Central memory CD8-positive, alpha-beta T cell (primary cell): Measurements from ENCODE around the gene RNF43.

Source experiments
- ATAC-seq: fragments of 150-1000 bp; cut with Tn5 transposase; replicated peaks from 2 replicates; pipeline ENCODE4 v1.10.0; 2022; ENCODE audit warnings: mild to moderate bottlenecking, moderate FRiP score, moderate number of reproducible peaks; ENCODE audit not compliant: poor library complexity, severe bottlenecking; ENCODE audit errors: extremely low read depth
- DNase-seq, 2 donors: peaks; one replicate each; pipeline ENCODE4 v3.0.0; 2021; ENCODE audit warnings: low spot score in 2 of 2
- H3K27ac Mint-ChIP-seq: one replicate; pipeline ENCODE4 v1.8.0; 2022; ENCODE audit warnings: low read depth, mild to moderate bottlenecking, moderate library complexity, mixed read lengths
- H3K27me3 Mint-ChIP-seq: one replicate; pipeline ENCODE4 v1.8.0; 2022; ENCODE audit warnings: mixed read lengths
- H3K36me3 Mint-ChIP-seq: one replicate; pipeline ENCODE4 v1.8.0; 2022; ENCODE audit warnings: mild to moderate bottlenecking, moderate library complexity, mixed read lengths; ENCODE audit not compliant: insufficient read depth
- H3K4me1 Mint-ChIP-seq: one replicate; pipeline ENCODE4 v1.8.0; 2022; ENCODE audit warnings: mixed read lengths
- H3K4me3 Mint-ChIP-seq: one replicate; pipeline ENCODE4 v1.8.0; 2022; ENCODE audit warnings: mild to moderate bottlenecking, moderate library complexity, mixed read lengths
- H3K9me3 Mint-ChIP-seq: one replicate; pipeline ENCODE4 v1.8.0; 2022; ENCODE audit warnings: mixed read lengths

RNF43 gene

GRCh38 chr17:58417300-58418092 is at the start of gene RNF43:
Gene RNF43 (minus strand): TSS chr17:58417534. CDS start chr17:58415577, 1,957 bp downstream.
- peaks cover 15% of the 10 kb centered on the region for H3K4me1 Mint-ChIP-seq
- H3K27me3 Mint-ChIP-seq, result no peaks in the 10 kb centered on the region
- peak within 1 kb of the TSS; percentile 3 for H3K27ac Mint-ChIP-seq
- H3K36me3 Mint-ChIP-seq, result peaks cover 4% of the 10 kb centered on the region
- no peak within 1 kb of the TSS for H3K4me3 Mint-ChIP-seq
- DNase-seq (peak; percentile 66 to 84), ATAC-seq (peak; percentile 100)
- no peaks in the 10 kb centered on the region for H3K9me3 Mint-ChIP-seq

GRCh38 chr17:58455491-58455890 is 38.2 kb upstream of the RNF43 start:
- Mint-ChIP-seq H3K4me3 (no peak overlapping the region), H3K27ac (no peak overlapping the region), H3K36me3 (peaks cover 6% of the 10 kb centered on the region), H3K4me1 (no peaks in the 10 kb centered on the region), H3K27me3 (no peaks in the 10 kb centered on the region), H3K9me3 (no peaks in the 10 kb centered on the region)
- no peak for ATAC-seq
- DNase-seq, result no peak

GRCh38 chr17:58452738-58453137 is 35.4 kb upstream of the RNF43 start:
- Mint-ChIP-seq H3K9me3 (no peaks in the 10 kb centered on the region), H3K4me1 (no peaks in the 10 kb centered on the region), H3K27me3 (no peaks in the 10 kb centered on the region), H3K27ac (no peak overlapping the region), H3K4me3 (no peak overlapping the region), H3K36me3 (peaks cover 6% of the 10 kb centered on the region)
- ATAC-seq (no peak), DNase-seq (no peak)

- no peaks in the 10 kb centered on the region for H3K27me3 Mint-ChIP-seq
- peak; percentile 32 to 50 for DNase-seq
- no peak overlapping the region for H3K27ac Mint-ChIP-seq
- peaks cover 9% of the 10 kb centered on the region for H3K4me1 Mint-ChIP-seq
- H3K4me3 Mint-ChIP-seq, result no peak overlapping the region
- peak; percentile 77 for ATAC-seq
- no peaks in the 10 kb centered on the region for H3K9me3 Mint-ChIP-seq
- peaks cover 3% of the 10 kb centered on the region for H3K36me3 Mint-ChIP-seq
Observed at GRCh38 chr17:58447039-58447975, 30.0 kb upstream of the RNF43 start.

DNA sequence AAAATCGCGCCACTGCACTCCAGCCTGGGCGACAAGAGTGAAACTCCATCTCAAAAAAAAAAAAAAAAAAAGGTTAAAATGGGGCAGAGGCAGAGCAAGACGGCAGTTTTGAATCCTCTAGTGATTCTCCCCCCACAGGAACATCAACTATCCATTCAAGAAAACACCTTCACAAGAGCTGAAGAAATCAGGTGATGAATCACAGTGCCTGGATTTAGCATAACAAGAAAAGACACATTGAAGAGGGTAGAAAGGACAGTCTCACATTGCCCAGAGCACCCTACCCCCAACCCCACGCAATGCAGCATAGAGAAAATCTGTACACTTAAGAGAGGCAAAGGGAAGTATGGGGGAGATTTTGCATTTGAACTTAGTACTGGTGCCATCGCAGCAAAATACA is 28.8 kb upstream of the RNF43 start:
- Mint-ChIP-seq H3K27me3 (no peaks in the 10 kb centered on the region), H3K4me3 (no peak overlapping the region), H3K4me1 (peaks cover 9% of the 10 kb centered on the region), H3K9me3 (no peaks in the 10 kb centered on the region), H3K36me3 (peaks cover 2% of the 10 kb centered on the region), H3K27ac (peak overlapping the region; percentile 30)
- no peak for DNase-seq
- no peak for ATAC-seq

GRCh38 chr17:58436805-58437239 is 19.5 kb upstream of the RNF43 start:
- DNase-seq (no peak), ATAC-seq (no peak)
- Mint-ChIP-seq H3K36me3 (peaks cover 2% of the 10 kb centered on the region), H3K4me3 (no peak overlapping the region), H3K9me3 (no peaks in the 10 kb centered on the region), H3K4me1 (peaks cover 6% of the 10 kb centered on the region), H3K27me3 (no peaks in the 10 kb centered on the region), H3K27ac (no peak overlapping the region)

DNA sequence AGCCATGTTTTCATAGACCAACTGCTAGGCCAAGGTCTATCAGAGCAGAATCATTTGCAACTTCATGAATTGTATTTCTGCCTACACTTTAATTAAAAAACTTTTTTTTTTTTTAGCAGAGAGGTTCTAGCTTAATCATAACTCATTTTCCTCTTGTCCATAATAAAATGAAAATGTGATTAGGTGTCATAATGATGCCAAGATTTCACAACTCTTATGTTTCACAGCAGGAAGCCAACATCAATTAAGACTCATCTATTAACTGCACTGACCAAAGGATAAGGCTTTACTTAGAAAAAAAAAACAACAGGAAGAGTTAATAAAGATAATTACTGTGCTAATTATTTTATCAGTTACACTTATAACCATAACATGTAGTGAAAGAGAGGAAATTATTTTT is 18.9 kb upstream of the RNF43 start:
- no peak overlapping the region for H3K27ac Mint-ChIP-seq
- peaks cover 6% of the 10 kb centered on the region for H3K4me1 Mint-ChIP-seq
- peaks cover 2% of the 10 kb centered on the region for H3K36me3 Mint-ChIP-seq
- H3K9me3 Mint-ChIP-seq, result no peaks in the 10 kb centered on the region
- no peak overlapping the region for H3K4me3 Mint-ChIP-seq
- DNase-seq (no peak), ATAC-seq (no peak)
- no peaks in the 10 kb centered on the region for H3K27me3 Mint-ChIP-seq

- Mint-ChIP-seq H3K36me3 (peaks cover 4% of the 10 kb centered on the region), H3K4me1 (peaks cover 6% of the 10 kb centered on the region), H3K4me3 (no peak overlapping the region), H3K27me3 (no peaks in the 10 kb centered on the region), H3K9me3 (no peaks in the 10 kb centered on the region), H3K27ac (no peak overlapping the region)
- DNase-seq (no peak), ATAC-seq (no peak)
Observed at GRCh38 chr17:58432806-58433573, 15.7 kb upstream of the RNF43 start.

DNA sequence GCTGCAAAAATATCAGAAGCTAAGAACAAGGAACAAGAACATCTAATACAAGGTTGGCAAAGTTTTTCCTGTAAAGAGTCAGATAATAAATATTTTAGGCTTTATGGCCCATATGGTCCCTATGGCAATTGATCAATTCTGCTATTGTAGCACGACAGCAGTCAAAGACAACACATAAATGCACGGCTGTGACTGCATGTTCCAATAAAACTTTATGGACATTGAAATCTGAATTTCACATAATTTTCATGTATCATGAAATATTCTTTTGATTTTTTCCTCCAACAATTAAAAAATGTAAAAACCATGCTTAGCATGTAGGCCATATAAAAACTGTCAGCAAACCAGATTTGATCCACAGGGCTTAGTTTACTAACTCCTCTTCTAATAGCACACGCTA is 10.5 kb upstream of the RNF43 start:
- Mint-ChIP-seq H3K27ac (no peak overlapping the region), H3K36me3 (peaks cover 2% of the 10 kb centered on the region), H3K4me3 (peak overlapping the region; percentile 67), H3K9me3 (no peaks in the 10 kb centered on the region), H3K27me3 (no peaks in the 10 kb centered on the region), H3K4me1 (no peaks in the 10 kb centered on the region)
- ATAC-seq, result no peak
- DNase-seq, result no peak

- Mint-ChIP-seq H3K4me1 (peaks cover 15% of the 10 kb centered on the region), H3K36me3 (no peaks in the 10 kb centered on the region), H3K27me3 (no peaks in the 10 kb centered on the region), H3K4me3 (no peak overlapping the region), H3K9me3 (no peaks in the 10 kb centered on the region), H3K27ac (no peak overlapping the region)
- no peak for DNase-seq
- no peak for ATAC-seq
Observed at GRCh38 chr17:58421711-58422110, 4.4 kb upstream of the RNF43 start.

DNA sequence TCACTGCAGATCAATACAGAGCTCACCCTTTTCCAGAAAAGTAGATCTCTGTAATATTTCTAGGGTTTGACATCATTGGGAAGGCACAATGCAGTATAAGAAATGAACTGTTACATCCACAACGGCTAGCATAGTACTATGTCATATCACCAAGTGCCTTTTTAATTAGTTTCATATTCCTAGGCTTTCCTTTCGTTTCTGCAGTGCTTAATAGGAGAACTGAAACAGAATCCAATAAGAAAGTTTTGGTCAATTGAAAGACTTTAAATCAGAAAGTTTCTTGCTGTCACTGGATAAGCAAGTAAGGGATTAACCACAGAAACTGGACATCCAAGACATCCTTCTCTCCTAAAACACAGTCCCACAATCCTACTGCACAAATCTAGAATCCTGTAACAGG is 3.5 kb upstream of the RNF43 start:
- H3K27ac Mint-ChIP-seq, result no peak overlapping the region
- H3K27me3 Mint-ChIP-seq, result no peaks in the 10 kb centered on the region
- no peaks in the 10 kb centered on the region for H3K9me3 Mint-ChIP-seq
- ATAC-seq (no peak), DNase-seq (no peak)
- peaks cover 15% of the 10 kb centered on the region for H3K4me1 Mint-ChIP-seq
- no peaks in the 10 kb centered on the region for H3K36me3 Mint-ChIP-seq
- H3K4me3 Mint-ChIP-seq, result no peak overlapping the region

DNA sequence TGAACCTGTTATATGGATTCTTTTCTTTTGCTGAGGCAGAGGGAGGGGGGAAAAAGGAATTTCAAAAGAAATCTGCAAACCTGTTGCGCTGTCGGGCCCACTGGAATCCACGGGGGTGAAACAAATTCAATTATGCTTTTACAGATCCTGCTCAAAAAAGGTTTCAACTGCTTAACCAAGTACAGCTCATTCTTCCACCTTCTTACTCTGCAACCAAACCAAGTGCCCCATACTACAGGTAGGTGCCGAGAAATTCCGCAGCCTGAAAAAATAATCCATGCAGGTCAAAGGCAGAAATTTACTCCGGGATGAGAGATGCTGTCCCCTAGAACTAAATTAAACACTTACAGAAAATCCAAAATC is 416 bp downstream of the RNF43 start:
- H3K36me3 Mint-ChIP-seq, result peaks cover 4% of the 10 kb centered on the region
- H3K4me1 Mint-ChIP-seq, result peaks cover 15% of the 10 kb centered on the region
- no peak overlapping the region for H3K4me3 Mint-ChIP-seq
- H3K27me3 Mint-ChIP-seq, result no peaks in the 10 kb centered on the region
- H3K9me3 Mint-ChIP-seq, result no peaks in the 10 kb centered on the region
- no peak for DNase-seq
- H3K27ac Mint-ChIP-seq, result no peak overlapping the region
- no peak for ATAC-seq
